ENCODE measurements around the gene ACTL8.

The ACTL8 gene

DNA sequence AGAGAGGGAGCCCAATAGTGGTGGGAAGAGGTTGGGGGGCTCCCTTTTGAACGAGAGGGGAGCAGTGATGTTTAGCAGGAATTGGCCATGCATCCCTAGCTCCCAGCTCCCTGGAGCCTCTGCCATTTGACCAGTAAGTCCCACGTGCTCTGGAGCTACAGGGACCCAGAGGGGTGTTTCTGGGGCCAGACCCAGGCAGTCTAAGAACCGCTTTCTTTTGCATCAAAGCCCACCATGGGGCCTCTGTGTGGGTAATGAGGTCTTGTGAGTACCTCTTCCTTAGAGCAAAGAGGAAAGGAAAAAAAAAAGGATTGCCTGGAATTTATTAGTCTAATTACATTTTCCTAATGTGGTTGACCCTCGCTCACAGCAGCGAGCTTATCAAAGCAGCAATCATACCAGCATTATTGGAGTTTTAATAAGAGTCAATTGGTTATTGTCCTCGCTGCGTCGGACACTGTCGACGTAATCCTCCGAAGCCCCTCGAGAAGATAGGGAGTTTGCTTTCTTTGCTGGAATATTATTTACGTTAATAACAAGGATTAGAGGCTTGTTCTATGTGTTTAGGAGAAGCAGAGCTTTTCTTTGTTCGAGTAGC, 17.6 kb downstream of the ACTL8 start:
- TF ChIP-seq, protein P1, sequence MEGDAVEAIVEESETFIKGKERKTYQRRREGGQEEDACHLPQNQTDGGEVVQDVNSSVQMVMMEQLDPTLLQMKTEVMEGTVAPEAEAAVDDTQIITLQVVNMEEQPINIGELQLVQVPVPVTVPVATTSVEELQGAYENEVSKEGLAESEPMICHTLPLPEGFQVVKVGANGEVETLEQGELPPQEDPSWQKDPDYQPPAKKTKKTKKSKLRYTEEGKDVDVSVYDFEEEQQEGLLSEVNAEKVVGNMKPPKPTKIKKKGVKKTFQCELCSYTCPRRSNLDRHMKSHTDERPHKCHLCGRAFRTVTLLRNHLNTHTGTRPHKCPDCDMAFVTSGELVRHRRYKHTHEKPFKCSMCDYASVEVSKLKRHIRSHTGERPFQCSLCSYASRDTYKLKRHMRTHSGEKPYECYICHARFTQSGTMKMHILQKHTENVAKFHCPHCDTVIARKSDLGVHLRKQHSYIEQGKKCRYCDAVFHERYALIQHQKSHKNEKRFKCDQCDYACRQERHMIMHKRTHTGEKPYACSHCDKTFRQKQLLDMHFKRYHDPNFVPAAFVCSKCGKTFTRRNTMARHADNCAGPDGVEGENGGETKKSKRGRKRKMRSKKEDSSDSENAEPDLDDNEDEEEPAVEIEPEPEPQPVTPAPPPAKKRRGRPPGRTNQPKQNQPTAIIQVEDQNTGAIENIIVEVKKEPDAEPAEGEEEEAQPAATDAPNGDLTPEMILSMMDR (IDR thresholded peaks at IDR 0.05): no peak

- TF ChIP-seq, protein P1 (IDR thresholded peaks at IDR 0.05): no peak
Measured at GRCh38 chr1:17773591-17774326, 18.6 kb downstream of the ACTL8 start.

- TF ChIP-seq, protein P1 (IDR thresholded peaks at IDR 0.05): no peak
Measured at GRCh38 chr1:17774452-17774851, 19.3 kb downstream of the ACTL8 start.

DNA sequence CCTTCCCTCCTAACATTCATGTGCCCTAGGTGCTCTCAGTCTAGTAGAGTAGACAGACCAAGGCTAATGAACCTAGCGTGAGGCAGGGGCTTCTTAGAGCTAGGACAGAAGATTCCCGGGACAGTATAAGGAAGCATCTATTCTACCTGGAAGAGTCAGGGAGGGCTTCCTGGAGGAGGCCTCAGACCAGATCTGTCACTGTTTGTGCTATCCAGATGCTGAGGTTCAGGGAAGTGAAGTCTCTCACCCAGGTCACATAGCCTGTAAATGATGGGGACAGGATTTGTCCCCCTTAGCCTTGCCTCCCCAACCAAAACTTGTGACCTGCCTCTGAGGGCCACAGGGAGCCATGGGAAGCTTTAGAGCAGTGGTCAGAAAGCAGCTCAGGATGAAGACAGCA, 20.7 kb downstream of the ACTL8 start:
- TF ChIP-seq, protein P1 (IDR thresholded peaks at IDR 0.05): no peak

GRCh38 chr1:17776426-17776825, 21.3 kb downstream of the ACTL8 start:
- TF ChIP-seq, protein P1 (IDR thresholded peaks at IDR 0.05): no peak

- TF ChIP-seq, protein P1 (IDR thresholded peaks at IDR 0.05): no peak
Measured at GRCh38 chr1:17777330-17777729, 22.2 kb downstream of the ACTL8 start.

GRCh38 chr1:17777818-17778217, 22.7 kb downstream of the ACTL8 start:
- TF ChIP-seq, protein P1 (IDR thresholded peaks at IDR 0.05): no peak

All from LNCAP (cell line).